PC-3 (cell line): ENCODE data around the gene PIEZO1. TPM values are rescaled to one million over a fixed set of nuclear protein-coding genes. Genes with fewer than 3 reads are reported as not detected.

ENCODE experiments used
- ATAC-seq: fragments of 200-7000 bp; cut with Tn5 transposase; 2 replicates; pipeline ENCODE4 v1.9.1; 2020; ENCODE audit warnings: mild to moderate bottlenecking, moderate library complexity
- BruUV-seq: library from RNA; stranded (reverse); fragments of 400-500 nt; replicated peaks from 2 replicates; lab custom pipeline; 2021; lab: Mats Ljungman, UMichigan
- CTCF ChIA-PET: fragments of 300-600 bp; sonication (Branson Sonifier 250); formaldehyde crosslinking; loops from one replicate; lab custom pipeline; 2022; ENCODE audit warnings: antibody characterized with exemption; lab: Charles Lee
- POLR2A ChIA-PET: fragments of 300-600 bp; sonication (Branson Sonifier 250); formaldehyde crosslinking; loops from one replicate; lab custom pipeline; 2022; ENCODE audit warnings: antibody characterized with exemption; ENCODE audit not compliant: unreplicated experiment; lab: Charles Lee
- DNase-seq: peaks from one replicate; pipeline ENCODE4 v3.0.0-alpha.2; 2015
- H2AFZ ChIP-seq: fragments of 300-600 bp; sonication (generic); 2 replicates; pipeline ENCODE4 v1.6.0; 2016; ENCODE audit warnings: antibody characterized with exemption, low read length
- H3F3A ChIP-seq: fragments of 300-600 bp; sonication (generic); one replicate; pipeline ENCODE4 v1.6.0; 2017; ENCODE audit warnings: antibody characterized with exemption, low read length, control low read depth, mild to moderate bottlenecking; ENCODE audit not compliant: unreplicated experiment
- H3K27ac ChIP-seq: fragments of 300-600 bp; sonication (generic); 2 replicates; pipeline ENCODE4 v1.5.1; 2016; ENCODE audit warnings: mild to moderate bottlenecking, low read length
- H3K27me3 ChIP-seq: fragments of 300-600 bp; sonication (generic); 2 replicates; pipeline ENCODE4 v1.6.1; 2016; ENCODE audit warnings: low read length, mixed read lengths
- H3K36me3 ChIP-seq: fragments of 300-600 bp; sonication (generic); 2 replicates; pipeline ENCODE4 v1.6.1; 2016; ENCODE audit warnings: low read depth, mixed run types, low read length, mixed read lengths
- H3K4me1 ChIP-seq: fragments of 300-600 bp; sonication (generic); 2 replicates; pipeline ENCODE4 v1.5.1; 2016; ENCODE audit warnings: low read length; ENCODE audit not compliant: insufficient read depth
- H3K4me2 ChIP-seq: fragments of 300-600 bp; sonication (generic); 2 replicates; pipeline ENCODE4 v1.6.0; 2016; ENCODE audit warnings: low read length
- H3K4me3 ChIP-seq: fragments of 300-600 bp; sonication (generic); 2 replicates; pipeline ENCODE4 v1.5.1; 2016; ENCODE audit warnings: mild to moderate bottlenecking, low read length, mixed read lengths
- H3K79me2 ChIP-seq: fragments of 300-600 bp; sonication (generic); 2 replicates; pipeline ENCODE4 v1.6.1; 2017; ENCODE audit warnings: low read length, mixed read lengths
- H3K9ac ChIP-seq: fragments of 300-600 bp; sonication (generic); 2 replicates; pipeline ENCODE4 v1.6.0; 2016; ENCODE audit warnings: mild to moderate bottlenecking, low read length
- H3K9me2 ChIP-seq: fragments of 300-600 bp; sonication (generic); replicated peaks from 2 replicates; pipeline ENCODE4 v1.6.1; 2016; ENCODE audit warnings: mixed run types, low read length, mixed read lengths
- H3K9me3 ChIP-seq: fragments of 300-600 bp; sonication (generic); 2 replicates; pipeline ENCODE4 v1.6.1; 2016; ENCODE audit warnings: low read length, mixed read lengths
- H4K20me1 ChIP-seq: fragments of 300-600 bp; sonication (generic); 2 replicates; pipeline ENCODE4 v1.6.1; 2016; ENCODE audit warnings: low read length, mixed read lengths
- CTCF ChIP-seq: fragments of 300-600 bp; sonication (generic); conservative IDR thresholded peaks from 2 replicates; pipeline ENCODE4 v1.5.1; 2017; ENCODE audit warnings: antibody characterized with exemption, low read depth, mild to moderate bottlenecking, low read length
- EZH2 ChIP-seq: fragments of 300-600 bp; sonication (generic); IDR thresholded peaks from one replicate; pipeline ENCODE4 v1.6.1; 2017; ENCODE audit warnings: antibody characterized with exemption, mild to moderate bottlenecking, low read length; ENCODE audit not compliant: unreplicated experiment
- EZH2phosphoT487 ChIP-seq: fragments of 300-600 bp; sonication (generic); IDR thresholded peaks from 2 replicates; pipeline ENCODE4 v1.6.1; 2018; ENCODE audit warnings: mild to moderate bottlenecking, antibody characterized with exemption, low read length, borderline replicate concordance
- intact Hi-C: fragments of 100-400 bp; cut with micrococcal nuclease; formaldehyde crosslinking; loops from 2 replicates; pipeline ENCODE4 v1.9.0; 2023
- total RNA-seq: library from RNA; depleted of rRNA; stranded (reverse); fragments of >200 nt; gene quantifications from 2 replicates; pipeline ENCODE4 v1.2.3, GENCODE V29; 2014

Gene PIEZO1
- total RNA-seq, 1 experiment from 2014 or later = 180 TPM

- CTCF ChIA-PET = interaction anchor here (1.0 to 1.2 kb wide), 2 partner anchors 28 to 45 kb away, joined by 3 read pairs; no protein-coding TSS in a partner anchor
- peak overlapping the region; percentile 78 for H2AFZ ChIP-seq
Observed at GRCh38 chr16:88812513-88813268, 27.7 kb upstream of the PIEZO1 start.

DNA sequence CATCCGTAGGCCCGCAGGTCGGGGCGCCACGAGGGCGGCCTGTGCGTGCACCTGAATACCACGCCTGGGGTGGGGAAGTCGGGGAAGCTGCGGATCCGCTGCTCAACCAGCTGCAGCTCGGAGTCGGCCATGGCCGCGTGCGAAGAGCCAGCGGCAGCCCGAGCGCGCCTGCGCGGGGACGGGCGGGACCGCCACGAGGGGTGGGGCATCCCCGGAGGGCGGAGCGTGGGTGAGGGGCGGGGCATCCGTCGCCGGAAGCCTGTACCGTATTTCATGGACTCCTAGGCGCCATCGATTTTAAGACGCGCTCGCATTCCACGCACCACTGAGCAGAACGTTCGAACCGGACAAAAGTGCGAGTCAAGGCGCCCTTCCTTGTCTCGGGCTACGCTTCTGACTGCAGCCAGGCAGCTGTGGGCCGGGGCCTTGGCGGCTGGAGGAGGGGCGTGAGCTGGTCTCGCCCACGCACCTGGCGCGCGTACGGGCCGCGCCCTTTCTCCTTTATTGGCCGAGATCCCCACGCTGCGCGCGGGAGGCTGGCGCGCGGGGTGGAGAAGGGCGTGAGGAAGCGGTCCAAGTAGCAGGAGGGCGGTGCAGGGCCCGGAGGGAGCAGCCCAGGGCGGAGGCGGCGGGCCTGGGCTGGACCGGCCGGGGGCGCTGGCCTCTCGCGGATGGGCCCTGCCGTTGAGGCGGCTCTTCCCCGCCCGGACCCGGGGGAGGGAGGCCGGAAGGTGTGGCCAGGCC lies 26.9 kb upstream of the PIEZO1 start, which contains the start of gene APRT:
Gene APRT, minus strand, starts transcription at position 160 of the 744 bp plus-strand sequence. Its CDS starts 29 bp downstream, at position 131.
- H2AFZ ChIP-seq = peak within 1 kb of the TSS; percentile 78
- intact Hi-C loops = loop anchor here (10.0 kb wide), 1 partner anchor 353 kb away; no protein-coding TSS in a partner anchor

More at GRCh38 chr16:88812513-88813268, 27.7 kb upstream of the PIEZO1 start:
- H3K4me1 ChIP-seq = peaks cover 10% of the 10 kb centered on the region
- POLR2A ChIA-PET = interaction anchor here (0.6 kb wide), 2 partner anchors 12 to 20 kb away, joined by 3 to 4 read pairs; no protein-coding TSS in a partner anchor
- no peaks in the 10 kb centered on the region for H3K27me3 ChIP-seq
- no peaks in the 10 kb centered on the region for H4K20me1 ChIP-seq
- intact Hi-C loops = loop anchor here (10.0 kb wide), 1 partner anchor 352 kb away; no protein-coding TSS in a partner anchor
- H3K9ac ChIP-seq = peak overlapping the region; percentile 95
- H3K9me3 ChIP-seq = no peaks in the 10 kb centered on the region
- no peaks in the 10 kb centered on the region for H3F3A ChIP-seq
- 0 out of 2 replicates have a peak, but pooled peaks cover 6% of the 10 kb centered on the region for H3K36me3 ChIP-seq
- no TSS peak for BruUV-seq
- ATAC-seq (no peak), DNase-seq (peak; percentile 29)
- H3K4me2 ChIP-seq = peak overlapping the region; percentile 93
- peak overlapping the region; percentile 76 for H3K4me3 ChIP-seq
- TF ChIP-seq CTCF (no peak; the same call in 1 of the 2 replicates), EZH2 (no peak), EZH2phosphoT487 (no peak)
- peak overlapping the region; percentile 73 for H3K27ac ChIP-seq
- no peaks in the 10 kb centered on the region for H3K9me2 ChIP-seq
- peaks cover 24% of the 10 kb centered on the region for H3K79me2 ChIP-seq

More for the DNA sequence above, 26.9 kb upstream of the PIEZO1 start, which contains the start of gene APRT:
- peaks cover 10% of the 10 kb centered on the region for H3K4me1 ChIP-seq
- peak within 1 kb of the TSS; percentile 95 for H3K9ac ChIP-seq
- H3K9me3 ChIP-seq = no peaks in the 10 kb centered on the region
- H3K27me3 ChIP-seq = no peaks in the 10 kb centered on the region
- peak within 1 kb of the TSS; percentile 93 for H3K4me2 ChIP-seq
- TF ChIP-seq EZH2 (no peak), CTCF (no peak; the same call in 1 of the 2 replicates), EZH2phosphoT487 (no peak)
- no peaks in the 10 kb centered on the region for H4K20me1 ChIP-seq
- 0 out of 2 replicates have a peak, but pooled peaks cover 6% of the 10 kb centered on the region for H3K36me3 ChIP-seq
- H3K9me2 ChIP-seq = no peaks in the 10 kb centered on the region
- no peaks in the 10 kb centered on the region for H3F3A ChIP-seq
- no TSS peak for BruUV-seq
- peak; percentile 88 for DNase-seq
- ChIA-PET CTCF (interaction anchor here (1.0 to 1.8 kb wide), 3 partner anchors 27 to 46 kb away, joined by 3 to 5 read pairs (median 3); partner anchors contain the start of genes GALNS and TRAPPC2L), POLR2A (interaction anchor here (0.6 kb wide), 2 partner anchors 11 to 19 kb away, joined by 3 to 4 read pairs; no protein-coding TSS in a partner anchor)
- peaks cover 24% of the 10 kb centered on the region for H3K79me2 ChIP-seq
- peak; percentile 64 for ATAC-seq
- H3K4me3 ChIP-seq = peak within 1 kb of the TSS; percentile 76
- peak within 1 kb of the TSS; percentile 73 for H3K27ac ChIP-seq
